Nephron progenitor cell (in vitro differentiated cells): ENCODE results near the gene ATF7IP2.
"Not testable (repeated sequence)": the region's sequence is repeated elsewhere in the genome, so short reads cannot be mapped to it uniquely, and the experiment has no call there.

Experiments
- DNase-seq: peaks from one replicate; pipeline ENCODE4 v3.0.0; 2021
- H3K27ac Mint-ChIP-seq: 2 replicates; pipeline ENCODE4 v1.8.0; 2021; ENCODE audit warnings: mild to moderate bottlenecking, moderate library complexity, mixed read lengths
- H3K27me3 Mint-ChIP-seq: 2 replicates; pipeline ENCODE4 v1.8.0; 2021; ENCODE audit warnings: mild to moderate bottlenecking, low read depth, mixed read lengths; ENCODE audit not compliant: poor library complexity
- H3K36me3 Mint-ChIP-seq: 2 replicates; pipeline ENCODE4 v1.8.0; 2021; ENCODE audit warnings: low read depth, mixed read lengths
- H3K4me1 Mint-ChIP-seq: 2 replicates; pipeline ENCODE4 v1.8.0; 2021; ENCODE audit warnings: mixed read lengths
- H3K4me3 Mint-ChIP-seq: 2 replicates; pipeline ENCODE4 v1.8.0; 2021; ENCODE audit warnings: mild to moderate bottlenecking, moderate library complexity, mixed read lengths
- H3K9me3 Mint-ChIP-seq: 2 replicates; pipeline ENCODE4 v1.8.0; 2021; ENCODE audit warnings: mild to moderate bottlenecking, moderate library complexity, mixed read lengths
- CTCF ChIP-seq: fragments of 200-600 bp; sonication (generic); IDR thresholded peaks from 2 replicates; pipeline ENCODE4 v1.5.0; 2021; ENCODE audit warnings: antibody characterized with exemption

Gene ATF7IP2

GRCh38 chr16:10362077-10362863 lies 23.6 kb upstream of the ATF7IP2 start:
- Mint-ChIP-seq H3K9me3 (no peaks in the 10 kb centered on the region), H3K27ac (no peak overlapping the region), H3K4me1 (peaks cover 8% of the 10 kb centered on the region), H3K4me3 (no peak overlapping the region), H3K36me3 (no peaks in the 10 kb centered on the region), H3K27me3 (peaks cover 3% of the 10 kb centered on the region)
- no peak for DNase-seq
- no peak for TF ChIP-seq CTCF

GRCh38 chr16:10362864-10363197 lies 23.0 kb upstream of the ATF7IP2 start:
- H3K36me3 Mint-ChIP-seq, H3K4me1 Mint-ChIP-seq, DNase-seq, H3K4me3 Mint-ChIP-seq, H3K27me3 Mint-ChIP-seq, H3K9me3 Mint-ChIP-seq, H3K27ac Mint-ChIP-seq: not testable (repeated sequence)

- DNase-seq, H3K27ac Mint-ChIP-seq, H3K4me1 Mint-ChIP-seq, H3K27me3 Mint-ChIP-seq, H3K36me3 Mint-ChIP-seq, H3K4me3 Mint-ChIP-seq: not testable (repeated sequence)
- H3K9me3 Mint-ChIP-seq, result peaks cover 13% of the 10 kb centered on the region
Observed at GRCh38 chr16:10366619-10367018, 19.2 kb upstream of the ATF7IP2 start.

- H3K4me1 Mint-ChIP-seq, result no peaks in the 10 kb centered on the region
- no peaks in the 10 kb centered on the region for H3K27me3 Mint-ChIP-seq
- no peak overlapping the region for H3K27ac Mint-ChIP-seq
- H3K9me3 Mint-ChIP-seq, result peaks cover 18% of the 10 kb centered on the region
- no peak overlapping the region for H3K4me3 Mint-ChIP-seq
- DNase-seq, result no peak
- no peak for TF ChIP-seq CTCF
- no peaks in the 10 kb centered on the region for H3K36me3 Mint-ChIP-seq
Observed at GRCh38 chr16:10367616-10368188, 18.2 kb upstream of the ATF7IP2 start.

- H3K36me3 Mint-ChIP-seq, result no peaks in the 10 kb centered on the region
- no peaks in the 10 kb centered on the region for H3K4me1 Mint-ChIP-seq
- no peaks in the 10 kb centered on the region for H3K27me3 Mint-ChIP-seq
- DNase-seq, result no peak
- no peak for TF ChIP-seq CTCF
- no peak overlapping the region for H3K27ac Mint-ChIP-seq
- H3K9me3 Mint-ChIP-seq, result peaks cover 18% of the 10 kb centered on the region
- no peak overlapping the region for H3K4me3 Mint-ChIP-seq
Observed at GRCh38 chr16:10368969-10369551, 16.8 kb upstream of the ATF7IP2 start.

GRCh38 chr16:10370096-10370726 lies 15.7 kb upstream of the ATF7IP2 start:
- Mint-ChIP-seq H3K27me3 (no peaks in the 10 kb centered on the region), H3K9me3 (peaks cover 23% of the 10 kb centered on the region), H3K36me3 (no peaks in the 10 kb centered on the region), H3K4me3 (no peak overlapping the region), H3K4me1 (no peaks in the 10 kb centered on the region), H3K27ac (no peak overlapping the region)
- DNase-seq, result no peak
- no peak for TF ChIP-seq CTCF
